Measurements from ENCODE around the gene FTSJ1.

Gene FTSJ1

GRCh38 chrX:48477960-48478755 is 2.2 kb downstream of the FTSJ1 start:
- H3K4me3 ChIP-seq (replicated peaks; ENCODE audit: low read depth, low read length): peak overlapping the region; percentile 75
- no peak for DNase-seq (ENCODE audit: extremely low read depth, low read depth)
- TF ChIP-seq, protein P1, sequence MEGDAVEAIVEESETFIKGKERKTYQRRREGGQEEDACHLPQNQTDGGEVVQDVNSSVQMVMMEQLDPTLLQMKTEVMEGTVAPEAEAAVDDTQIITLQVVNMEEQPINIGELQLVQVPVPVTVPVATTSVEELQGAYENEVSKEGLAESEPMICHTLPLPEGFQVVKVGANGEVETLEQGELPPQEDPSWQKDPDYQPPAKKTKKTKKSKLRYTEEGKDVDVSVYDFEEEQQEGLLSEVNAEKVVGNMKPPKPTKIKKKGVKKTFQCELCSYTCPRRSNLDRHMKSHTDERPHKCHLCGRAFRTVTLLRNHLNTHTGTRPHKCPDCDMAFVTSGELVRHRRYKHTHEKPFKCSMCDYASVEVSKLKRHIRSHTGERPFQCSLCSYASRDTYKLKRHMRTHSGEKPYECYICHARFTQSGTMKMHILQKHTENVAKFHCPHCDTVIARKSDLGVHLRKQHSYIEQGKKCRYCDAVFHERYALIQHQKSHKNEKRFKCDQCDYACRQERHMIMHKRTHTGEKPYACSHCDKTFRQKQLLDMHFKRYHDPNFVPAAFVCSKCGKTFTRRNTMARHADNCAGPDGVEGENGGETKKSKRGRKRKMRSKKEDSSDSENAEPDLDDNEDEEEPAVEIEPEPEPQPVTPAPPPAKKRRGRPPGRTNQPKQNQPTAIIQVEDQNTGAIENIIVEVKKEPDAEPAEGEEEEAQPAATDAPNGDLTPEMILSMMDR (IDR thresholded peaks at IDR 0.05; ENCODE audit: low read depth, low read length, missing control alignments): no peak

GRCh38 chrX:48478806-48479205 is 2.8 kb downstream of the FTSJ1 start:
- no peak for DNase-seq (ENCODE audit: extremely low read depth, low read depth)
- TF ChIP-seq, protein P1 (IDR thresholded peaks at IDR 0.05; ENCODE audit: low read depth, low read length, missing control alignments): no peak
- no peak overlapping the region for H3K4me3 ChIP-seq (replicated peaks; ENCODE audit: low read depth, low read length)

DNA sequence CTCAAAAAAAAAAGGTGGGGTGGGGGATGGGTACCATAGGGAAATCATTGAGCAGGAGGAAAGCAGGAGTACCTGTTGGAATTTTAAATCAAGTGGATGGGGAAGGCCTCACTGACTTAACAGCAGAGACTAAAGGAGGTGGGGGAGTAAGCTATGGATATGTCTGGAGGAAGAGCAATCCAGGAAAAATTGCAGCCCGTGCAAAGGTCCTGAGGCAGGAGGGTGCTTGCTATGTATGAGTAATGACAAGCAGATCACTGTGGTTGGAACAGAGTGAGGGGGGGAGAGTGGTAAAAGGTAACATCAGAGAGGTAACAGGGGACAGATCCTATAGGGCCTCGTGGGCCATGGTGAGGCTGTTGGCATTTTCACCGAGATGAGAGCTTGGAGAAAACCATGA is 4.1 kb downstream of the FTSJ1 start:
- no peak overlapping the region for H3K4me3 ChIP-seq (replicated peaks; ENCODE audit: low read depth, low read length)
- TF ChIP-seq, protein P1 (IDR thresholded peaks at IDR 0.05; ENCODE audit: low read depth, low read length, missing control alignments): no peak
- DNase-seq (ENCODE audit: extremely low read depth, low read depth): no peak

DNA sequence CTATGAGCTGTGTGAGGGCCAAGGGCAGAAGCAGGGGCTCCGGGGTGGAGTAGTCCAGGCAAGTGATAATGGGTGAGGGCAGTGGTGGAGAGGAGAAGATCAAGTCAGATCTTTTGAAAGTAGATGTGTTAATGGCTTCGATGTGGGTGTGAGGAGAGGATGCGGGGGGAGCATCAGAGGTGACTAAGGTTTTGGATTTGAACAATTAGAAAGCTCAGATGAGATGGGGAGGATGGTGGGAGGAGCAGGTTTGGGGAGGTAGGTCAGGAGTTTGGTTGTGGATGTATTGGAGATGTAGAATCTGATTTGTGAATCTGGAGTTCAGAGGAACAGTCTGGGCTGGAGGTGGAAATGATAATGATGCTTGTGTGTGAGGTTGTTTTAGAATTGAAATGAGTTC is 4.6 kb downstream of the FTSJ1 start:
- TF ChIP-seq, protein P1 (IDR thresholded peaks at IDR 0.05; ENCODE audit: low read depth, low read length, missing control alignments): no peak
- no peak for DNase-seq (ENCODE audit: extremely low read depth, low read depth)
- H3K4me3 ChIP-seq (replicated peaks; ENCODE audit: low read depth, low read length): no peak overlapping the region

DNA sequence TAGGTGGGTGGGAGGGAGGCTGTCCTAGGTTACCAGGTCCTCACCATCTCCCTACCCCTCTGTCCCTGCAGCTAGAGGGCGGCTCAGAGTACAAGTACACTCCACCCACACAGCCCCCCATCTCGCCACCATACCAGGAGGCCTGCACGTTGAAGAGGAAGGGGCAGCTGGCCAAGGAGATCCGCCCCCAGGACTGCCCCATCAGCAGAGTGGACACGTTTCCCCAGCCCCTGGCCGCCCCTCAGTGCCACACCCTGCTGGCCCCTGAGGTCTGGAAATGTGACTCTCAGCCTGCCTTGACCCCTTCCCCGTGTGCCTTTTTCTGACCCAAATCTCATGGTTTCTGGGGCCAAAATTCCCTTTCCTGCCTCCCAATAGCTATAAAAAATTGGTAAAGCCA is 6.5 kb downstream of the FTSJ1 start:
- TF ChIP-seq, protein P1 (IDR thresholded peaks at IDR 0.05; ENCODE audit: low read depth, low read length, missing control alignments): no peak
- no peak overlapping the region for H3K4me3 ChIP-seq (replicated peaks; ENCODE audit: low read depth, low read length)
- no peak for DNase-seq (ENCODE audit: extremely low read depth, low read depth)

- no peak overlapping the region for H3K4me3 ChIP-seq (replicated peaks; ENCODE audit: low read depth, low read length)
- peak; percentile 53 for DNase-seq (ENCODE audit: extremely low read depth, low read depth)
- TF ChIP-seq, protein P1 (IDR thresholded peaks at IDR 0.05; ENCODE audit: low read depth, low read length, missing control alignments): no peak
These were observed 11.4 kb downstream of the FTSJ1 start for GRCh38 chrX:48487362-48487798.
